ENCODE data around the gene NRXN3.

DNA sequence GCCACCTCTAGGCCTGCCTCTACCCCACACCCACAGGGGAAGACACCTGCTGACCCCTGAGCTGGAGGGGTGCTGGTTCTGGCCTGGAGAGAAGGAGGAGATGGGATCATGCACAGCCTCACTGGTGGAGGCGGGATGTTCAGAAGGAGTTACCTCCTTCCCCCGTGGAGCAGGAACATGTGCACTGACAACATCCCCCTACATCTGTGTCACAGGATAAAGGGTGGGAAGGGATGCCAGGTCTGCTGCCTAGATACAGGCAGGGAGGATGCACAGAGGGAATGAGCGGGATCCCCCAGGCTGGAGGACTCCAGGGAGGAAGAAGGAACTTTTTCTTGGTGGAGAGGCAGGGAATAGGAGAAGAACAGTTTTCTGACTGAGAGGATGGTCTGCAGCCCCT, 8.8 kb downstream of the NRXN3 start:
- TF ChIP-seq, protein P1, sequence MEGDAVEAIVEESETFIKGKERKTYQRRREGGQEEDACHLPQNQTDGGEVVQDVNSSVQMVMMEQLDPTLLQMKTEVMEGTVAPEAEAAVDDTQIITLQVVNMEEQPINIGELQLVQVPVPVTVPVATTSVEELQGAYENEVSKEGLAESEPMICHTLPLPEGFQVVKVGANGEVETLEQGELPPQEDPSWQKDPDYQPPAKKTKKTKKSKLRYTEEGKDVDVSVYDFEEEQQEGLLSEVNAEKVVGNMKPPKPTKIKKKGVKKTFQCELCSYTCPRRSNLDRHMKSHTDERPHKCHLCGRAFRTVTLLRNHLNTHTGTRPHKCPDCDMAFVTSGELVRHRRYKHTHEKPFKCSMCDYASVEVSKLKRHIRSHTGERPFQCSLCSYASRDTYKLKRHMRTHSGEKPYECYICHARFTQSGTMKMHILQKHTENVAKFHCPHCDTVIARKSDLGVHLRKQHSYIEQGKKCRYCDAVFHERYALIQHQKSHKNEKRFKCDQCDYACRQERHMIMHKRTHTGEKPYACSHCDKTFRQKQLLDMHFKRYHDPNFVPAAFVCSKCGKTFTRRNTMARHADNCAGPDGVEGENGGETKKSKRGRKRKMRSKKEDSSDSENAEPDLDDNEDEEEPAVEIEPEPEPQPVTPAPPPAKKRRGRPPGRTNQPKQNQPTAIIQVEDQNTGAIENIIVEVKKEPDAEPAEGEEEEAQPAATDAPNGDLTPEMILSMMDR (IDR thresholded peaks at IDR 0.05; ENCODE audit: insufficient read depth, low read depth, low read length), result no peak
- no peak for TF ChIP-seq EZH2 (IDR thresholded peaks at IDR 0.05; ENCODE audit: insufficient read depth, low read length)

All from astrocyte (in vitro differentiated cells and primary cell).